ENCODE measurements around the gene FHL2. TPM values are rescaled to one million over a fixed set of nuclear protein-coding genes. Genes with fewer than 3 reads are reported as not detected.

Gene FHL2
- total RNA-seq, 3 donors from 2014 or later, result 20.0 to 128 (median 98.2) TPM

GRCh38 chr2:105395691-105396090 is 3.2 kb downstream of the FHL2 start:
- peak overlapping the region in 2 of 3 donors; percentile 75 to 91 for H3K4me3 ChIP-seq
- H3K27me3 ChIP-seq, result no peaks in the 10 kb centered on the region
- no peak for DNase-seq (ENCODE audit: low spot score in 2 of 2)
- TF ChIP-seq POLR2AphosphoS5 (IDR thresholded peaks at IDR 0.05), result no peak
- no peak for TF ChIP-seq CTCF (IDR thresholded peaks at IDR 0.05)
- no peak for TF ChIP-seq POLR2A (IDR thresholded peaks at IDR 0.05)
- intact Hi-C loops (cut with DNase I; ENCODE audit: low total_unique reads), result no loop called here
- H3K27ac ChIP-seq, result peak overlapping the region; percentile 85 to 90
- peaks cover 3 to 8% of the 10 kb centered on the region in 2 donors for H3K4me1 ChIP-seq
- no peaks in the 10 kb centered on the region for H3K36me3 ChIP-seq
- H3K9me3 ChIP-seq, result no peaks in the 10 kb centered on the region

GRCh38 chr2:105394951-105395611 is 3.8 kb downstream of the FHL2 start:
- H3K4me1 ChIP-seq, result peaks cover 3 to 8% of the 10 kb centered on the region in 2 donors
- H3K27me3 ChIP-seq, result no peaks in the 10 kb centered on the region
- no peaks in the 10 kb centered on the region for H3K36me3 ChIP-seq
- intact Hi-C loops (cut with DNase I; ENCODE audit: low total_unique reads), result no loop called here
- H3K4me3 ChIP-seq, result peak overlapping the region in 2 of 3 donors; percentile 75 to 91
- H3K27ac ChIP-seq, result peak overlapping the region; percentile 25 to 85
- DNase-seq (ENCODE audit: low spot score in 2 of 2), result no peak
- no peaks in the 10 kb centered on the region for H3K9me3 ChIP-seq
- no peak for TF ChIP-seq CTCF (IDR thresholded peaks at IDR 0.05)

GRCh38 chr2:105393373-105394055 is 5.3 kb downstream of the FHL2 start:
- TF ChIP-seq POLR2A (IDR thresholded peaks at IDR 0.05) (no peak), CTCF (IDR thresholded peaks at IDR 0.05) (no peak), POLR2AphosphoS5 (IDR thresholded peaks at IDR 0.05) (peak in 1 of 3 donors; percentile 13)
- H3K36me3 ChIP-seq, result no peaks in the 10 kb centered on the region
- H3K4me3 ChIP-seq, result peak overlapping the region in 1 of 3 donors; percentile 43
- H3K27ac ChIP-seq, result peak overlapping the region; percentile 40 to 55
- no peak for DNase-seq (ENCODE audit: low spot score in 2 of 2)
- no peaks in the 10 kb centered on the region for H3K27me3 ChIP-seq
- intact Hi-C loops (cut with DNase I; ENCODE audit: low total_unique reads), result no loop called here
- H3K4me1 ChIP-seq, result peaks cover 3 to 13% of the 10 kb centered on the region in 2 donors
- no peaks in the 10 kb centered on the region for H3K9me3 ChIP-seq

- H3K27ac ChIP-seq, result peak overlapping the region; percentile 48 to 61
- H3K9me3 ChIP-seq, result no peaks in the 10 kb centered on the region
- TF ChIP-seq POLR2AphosphoS5 (IDR thresholded peaks at IDR 0.05) (no peak), CTCF (IDR thresholded peaks at IDR 0.05) (no peak), POLR2A (IDR thresholded peaks at IDR 0.05) (no peak)
- intact Hi-C loops (cut with DNase I; ENCODE audit: low total_unique reads), result no loop called here
- H3K27me3 ChIP-seq, result no peaks in the 10 kb centered on the region
- H3K4me1 ChIP-seq, result peaks cover 3 to 13% of the 10 kb centered on the region in 2 donors
- DNase-seq (ENCODE audit: low spot score in 2 of 2), result no peak
- no peaks in the 10 kb centered on the region for H3K36me3 ChIP-seq
- no peak overlapping the region for H3K4me3 ChIP-seq
Observed at GRCh38 chr2:105391763-105392662, 6.8 kb downstream of the FHL2 start.

Data from breast epithelium (tissue), 4 donors.